ENCODE data around the gene USP49. TPM values are rescaled to one million over a fixed set of nuclear protein-coding genes. Genes with fewer than 3 reads are reported as not detected.

Gene USP49
- total and polyA plus RNA-seq, 2 of the 4 experiments (the other 2 are of a cell fraction), result 1.4 to 2.1 TPM

DNA sequence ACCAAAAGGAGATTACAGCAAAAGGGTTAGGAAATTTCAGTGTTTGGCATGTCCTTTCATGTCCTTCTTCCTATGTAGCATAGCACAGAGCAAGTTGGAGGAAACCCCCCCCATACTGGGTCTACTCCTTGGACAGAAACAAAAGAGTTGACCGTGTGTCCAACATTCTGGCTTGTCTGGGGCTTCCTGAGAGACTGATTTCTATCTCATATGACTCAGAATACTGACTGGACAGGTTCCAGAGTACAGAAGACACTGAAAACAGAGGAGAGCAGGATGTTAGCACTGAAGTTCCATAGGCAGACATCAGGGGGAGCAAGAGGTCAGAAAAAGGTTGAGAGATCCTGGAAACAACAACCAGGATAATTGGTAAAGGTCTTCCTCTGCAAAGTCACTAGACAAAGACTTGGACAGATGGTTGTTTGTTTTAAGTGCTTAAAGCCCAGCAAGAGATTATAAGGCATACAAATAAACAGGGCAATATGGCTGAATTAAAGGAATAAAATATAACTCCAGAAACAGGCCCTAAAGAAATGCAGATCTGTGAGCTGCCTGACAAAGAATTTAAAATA lies 48.4 kb downstream of the USP49 start:
- no peaks in the 10 kb centered on the region for H3K27me3 ChIP-seq (ENCODE audit: control insufficient read depth, insufficient read depth, low read length)
- intact Hi-C loops (cut with micrococcal nuclease) (loop anchor here (1.0 to 2.0 kb wide), 4 partner anchors 48 to 198 kb away; partner anchors contain the start of genes BYSL, MED20 and USP49), in situ Hi-C loops (cut with MboI; ENCODE audit: low sequenced_read_pairs) (loop anchor here (5.0 kb wide), 2 partner anchors 86 to 196 kb away; no protein-coding TSS in a partner anchor), dilution Hi-C loops (cut with HindIII; ENCODE audit: low sequenced_read_pairs, unreplicated experiment) (no loop called here)
- CTCF ChIA-PET, result interaction anchor here (0.6 to 1.6 kb wide), 11 partner anchors 10 to 197 kb away, joined by 3 to 6 read pairs (median 3); partner anchors contain the start of genes BYSL and MED20
- peaks cover 0 to 4% of the 10 kb centered on the region in 2 experiments; a peak in 1 of 4 replicates for H3K79me1 ChIP-seq (ENCODE audit: low read depth in 1 of 2, low read length in 2 of 2)
- POLR2A ChIA-PET (ENCODE audit: unreplicated experiment), result no interaction called here
- DNase-seq, result peak; percentile 94
- peak overlapping the region; percentile 26 to 88; a peak in 3 of 4 replicates for H4K8ac ChIP-seq (ENCODE audit: low read depth in 2 of 2, low read length in 2 of 2)
- H3K18ac ChIP-seq (ENCODE audit: low read depth, low read length), result peak overlapping the region; percentile 7; the same call in 1 of the 2 replicates
- H3K4me3 ChIP-seq (ENCODE audit: insufficient read depth, low read depth, low read length), result no peak overlapping the region
- no peak overlapping the region for H2AK9ac ChIP-seq (replicated peaks; ENCODE audit: low read depth, low read length, poor library complexity)
- no peaks in the 10 kb centered on the region for H3K9me3 ChIP-seq (ENCODE audit: control insufficient read depth, insufficient read depth, low read length)
- peak overlapping the region; percentile 61; the same call in 1 of the 2 replicates for H4K91ac ChIP-seq (ENCODE audit: insufficient read depth, low read depth, low read length)
- ATAC-seq (ENCODE audit: low read depth), result peak; percentile 98
- peak overlapping the region; percentile 60 for H2AFZ ChIP-seq (replicated peaks; ENCODE audit: low read length, poor library complexity)
- TF ChIP-seq, protein P1, sequence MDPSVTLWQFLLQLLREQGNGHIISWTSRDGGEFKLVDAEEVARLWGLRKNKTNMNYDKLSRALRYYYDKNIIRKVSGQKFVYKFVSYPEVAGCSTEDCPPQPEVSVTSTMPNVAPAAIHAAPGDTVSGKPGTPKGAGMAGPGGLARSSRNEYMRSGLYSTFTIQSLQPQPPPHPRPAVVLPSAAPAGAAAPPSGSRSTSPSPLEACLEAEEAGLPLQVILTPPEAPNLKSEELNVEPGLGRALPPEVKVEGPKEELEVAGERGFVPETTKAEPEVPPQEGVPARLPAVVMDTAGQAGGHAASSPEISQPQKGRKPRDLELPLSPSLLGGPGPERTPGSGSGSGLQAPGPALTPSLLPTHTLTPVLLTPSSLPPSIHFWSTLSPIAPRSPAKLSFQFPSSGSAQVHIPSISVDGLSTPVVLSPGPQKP (IDR thresholded peaks at IDR 0.05; ENCODE audit: borderline replicate concordance, low read depth, low read length), result no peak
- peak; percentile 82 for TF ChIP-seq RAD21 (IDR thresholded peaks at IDR 0.05; ENCODE audit: low read length)
- TF ChIP-seq FOS (IDR thresholded peaks at IDR 0.05; ENCODE audit: low read depth, low read length), result peak; percentile 45; the same call in 1 of the 2 replicates
- TF ChIP-seq NFE2L2 (IDR thresholded peaks at IDR 0.05; ENCODE audit: low read depth, low read length), result no peak
- TF ChIP-seq, protein P2, sequence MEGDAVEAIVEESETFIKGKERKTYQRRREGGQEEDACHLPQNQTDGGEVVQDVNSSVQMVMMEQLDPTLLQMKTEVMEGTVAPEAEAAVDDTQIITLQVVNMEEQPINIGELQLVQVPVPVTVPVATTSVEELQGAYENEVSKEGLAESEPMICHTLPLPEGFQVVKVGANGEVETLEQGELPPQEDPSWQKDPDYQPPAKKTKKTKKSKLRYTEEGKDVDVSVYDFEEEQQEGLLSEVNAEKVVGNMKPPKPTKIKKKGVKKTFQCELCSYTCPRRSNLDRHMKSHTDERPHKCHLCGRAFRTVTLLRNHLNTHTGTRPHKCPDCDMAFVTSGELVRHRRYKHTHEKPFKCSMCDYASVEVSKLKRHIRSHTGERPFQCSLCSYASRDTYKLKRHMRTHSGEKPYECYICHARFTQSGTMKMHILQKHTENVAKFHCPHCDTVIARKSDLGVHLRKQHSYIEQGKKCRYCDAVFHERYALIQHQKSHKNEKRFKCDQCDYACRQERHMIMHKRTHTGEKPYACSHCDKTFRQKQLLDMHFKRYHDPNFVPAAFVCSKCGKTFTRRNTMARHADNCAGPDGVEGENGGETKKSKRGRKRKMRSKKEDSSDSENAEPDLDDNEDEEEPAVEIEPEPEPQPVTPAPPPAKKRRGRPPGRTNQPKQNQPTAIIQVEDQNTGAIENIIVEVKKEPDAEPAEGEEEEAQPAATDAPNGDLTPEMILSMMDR (conservative IDR thresholded peaks at IDR 0.05; ENCODE audit: low read depth, low read length), result peak; percentile 88
- peak; percentile 84 for TF ChIP-seq SMC3 (IDR thresholded peaks at IDR 0.05; ENCODE audit: low read depth, low read length)
- peak overlapping the region; percentile 59 for H3K4ac ChIP-seq (ENCODE audit: low read depth, low read length)
- no TSS peak for BruUV-seq (replicated peaks)
- no peaks in the 10 kb centered on the region for H4K20me1 ChIP-seq (ENCODE audit: insufficient read depth, low read length)
- peak overlapping the region; percentile 91 for H2BK120ac ChIP-seq (ENCODE audit: low read depth, low read length)
- peak overlapping the region; percentile 88 for H2BK20ac ChIP-seq (ENCODE audit: low read depth, low read length)
- H2AK5ac ChIP-seq (ENCODE audit: low read depth, low read length), result peak overlapping the region; percentile 29; the same call in 1 of the 2 replicates
- peak overlapping the region; percentile 63; the same call in 1 of the 2 replicates for H3K4me2 ChIP-seq (ENCODE audit: low read depth, low read length)
- peak overlapping the region; percentile 84 for H4K5ac ChIP-seq (ENCODE audit: low read depth, low read length)
- peak overlapping the region; percentile 81 for H2BK5ac ChIP-seq (ENCODE audit: low read depth, low read length, poor library complexity, severe bottlenecking)
- H3K9ac ChIP-seq (ENCODE audit: low read depth, low read length), result peak overlapping the region; percentile 39; the same call in 1 of the 2 replicates
- H3K56ac ChIP-seq (ENCODE audit: extremely low read depth, insufficient read depth, low read length), result peak overlapping the region; percentile 30; the same call in 1 of the 2 replicates
- peaks cover 2% of the 10 kb centered on the region; the same call in 1 of the 2 replicates for H3K4me1 ChIP-seq (ENCODE audit: control insufficient read depth, insufficient read depth, low read length)
- H2BK15ac ChIP-seq (ENCODE audit: low read depth, low read length), result peak overlapping the region; percentile 37; the same call in 2 of the 3 replicates
- no CpG with 5 or more reads among the region's 1 CpG for WGBS, 2 experiments (ENCODE audit: extremely low coverage in 2 of 2, insufficient read length in 1 of 2)
- H3K14ac ChIP-seq (replicated peaks; ENCODE audit: low read depth, low read length), result peak overlapping the region; percentile 92
- peaks cover 4% of the 10 kb centered on the region; the same call in 1 of the 2 replicates for H3K9me1 ChIP-seq (ENCODE audit: insufficient read depth, low read length)
- no peaks in the 10 kb centered on the region for H3K36me3 ChIP-seq (ENCODE audit: control insufficient read depth, insufficient read depth, low read length)
- peak overlapping the region; percentile 83; the same call in 1 of the 2 replicates for H3K27ac ChIP-seq (ENCODE audit: insufficient read depth, low read length)
- peak overlapping the region; percentile 84 for H3K23ac ChIP-seq (ENCODE audit: low read depth, low read length)

Data from IMR-90 (cell line).